ENCODE data around the gene ARSA.

GRCh38 chr22:50602338-50602700 is 25.6 kb downstream of the ARSA start:
- TF ChIP-seq CTCF (conservative IDR thresholded peaks at IDR 0.05; ENCODE audit: low read length) (no peak), EZH2phosphoT487 (IDR thresholded peaks at IDR 0.05; ENCODE audit: borderline replicate concordance, low read depth, low read length) (no peak)
